Left forelimb (tissue), 1 donor: ENCODE measurements around the gene USP21.
"Not testable (repeated sequence)": the region's sequence is repeated elsewhere in the genome, so short reads cannot be mapped to it uniquely, and the experiment has no call there.

ENCODE experiments used
- DNase-seq: peaks from one replicate; pipeline ENCODE4 v3.0.0-alpha.2; 2018; ENCODE audit warnings: low spot score

The USP21 gene, protein sequence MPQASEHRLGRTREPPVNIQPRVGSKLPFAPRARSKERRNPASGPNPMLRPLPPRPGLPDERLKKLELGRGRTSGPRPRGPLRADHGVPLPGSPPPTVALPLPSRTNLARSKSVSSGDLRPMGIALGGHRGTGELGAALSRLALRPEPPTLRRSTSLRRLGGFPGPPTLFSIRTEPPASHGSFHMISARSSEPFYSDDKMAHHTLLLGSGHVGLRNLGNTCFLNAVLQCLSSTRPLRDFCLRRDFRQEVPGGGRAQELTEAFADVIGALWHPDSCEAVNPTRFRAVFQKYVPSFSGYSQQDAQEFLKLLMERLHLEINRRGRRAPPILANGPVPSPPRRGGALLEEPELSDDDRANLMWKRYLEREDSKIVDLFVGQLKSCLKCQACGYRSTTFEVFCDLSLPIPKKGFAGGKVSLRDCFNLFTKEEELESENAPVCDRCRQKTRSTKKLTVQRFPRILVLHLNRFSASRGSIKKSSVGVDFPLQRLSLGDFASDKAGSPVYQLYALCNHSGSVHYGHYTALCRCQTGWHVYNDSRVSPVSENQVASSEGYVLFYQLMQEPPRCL

DNA sequence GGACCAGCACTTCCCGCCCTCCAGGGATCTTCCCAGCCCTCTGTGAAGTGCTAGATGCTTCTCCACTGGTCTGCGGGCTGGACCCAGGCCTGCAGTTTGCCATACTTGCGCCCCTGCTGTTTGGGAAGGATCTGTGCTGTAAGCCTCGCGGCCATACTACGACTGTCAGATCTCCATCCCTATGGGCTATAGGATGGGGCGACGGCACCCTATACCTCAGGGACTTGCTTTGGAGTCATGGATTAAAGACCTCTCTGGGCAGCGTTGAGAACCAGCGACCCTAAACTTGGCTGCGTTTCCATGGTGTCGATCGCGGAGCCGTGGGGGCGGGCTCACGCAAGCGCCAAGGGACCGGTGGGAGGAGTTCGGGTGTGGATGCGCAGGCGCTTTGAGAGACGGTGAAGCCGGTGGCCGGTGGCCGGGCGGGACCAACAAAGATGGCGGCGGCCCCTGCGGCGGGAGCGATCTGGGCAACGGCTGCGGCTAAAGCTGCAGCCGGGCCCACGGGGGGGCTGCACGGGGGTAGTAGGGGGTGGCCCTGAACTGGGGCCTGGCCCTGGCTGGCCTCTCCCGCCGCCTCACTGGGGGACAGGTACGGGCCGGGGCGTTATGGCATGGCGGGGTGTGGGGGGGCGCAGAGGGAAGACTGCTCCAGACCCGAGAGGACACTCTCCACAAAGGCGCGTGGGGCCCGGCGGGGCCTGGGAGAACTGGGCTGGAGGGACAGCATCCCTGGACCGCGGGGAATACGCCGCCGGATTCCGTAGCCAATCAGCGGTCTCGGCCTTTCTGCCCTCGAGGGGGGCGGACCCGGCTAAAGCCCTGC lies at the start of gene USP21:
Gene USP21 (plus strand): TSS at position 414 of the 826 bp plus-strand sequence. CDS start 1,141 bp downstream, outside the sequence.
- DNase-seq = peak; percentile 95

DNA sequence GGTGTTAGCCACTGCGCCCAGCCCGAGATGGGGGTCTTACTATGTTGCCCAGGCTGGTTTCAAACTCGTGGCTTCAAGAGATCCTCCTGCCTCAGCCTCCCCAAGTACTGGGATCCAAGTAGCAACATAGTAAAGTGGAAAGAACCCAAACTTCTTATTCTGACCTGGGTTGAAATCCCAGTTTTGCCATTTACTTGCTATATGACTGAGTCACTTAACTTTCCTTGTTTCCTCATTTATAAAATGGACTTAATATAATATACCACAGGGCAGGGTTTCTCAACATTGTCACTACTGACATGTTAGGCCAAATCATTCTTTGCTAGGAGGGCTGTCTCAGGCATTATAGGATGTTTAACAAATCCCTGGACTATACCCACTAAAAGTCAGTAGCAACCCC lies 48.2 kb upstream of the USP21 start:
- DNase-seq = no peak

DNA sequence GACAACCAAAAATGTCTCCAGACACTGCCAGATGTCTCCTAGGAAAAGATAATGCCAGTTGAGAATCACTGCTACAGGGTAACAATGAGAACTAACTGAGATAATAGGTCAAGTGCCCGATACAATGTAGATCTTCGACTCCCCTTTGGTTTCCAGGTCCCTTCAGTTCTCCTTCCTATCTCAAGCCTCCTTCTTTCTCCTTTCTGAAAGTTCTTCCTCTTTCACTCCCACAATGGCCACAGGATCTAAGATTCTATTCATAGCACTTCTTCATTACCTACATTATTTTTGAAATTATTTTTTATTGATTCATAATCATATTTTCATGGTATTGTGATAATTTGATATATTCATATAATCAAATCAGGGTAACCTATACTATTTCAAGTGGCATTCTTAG lies 47.8 kb upstream of the USP21 start:
- no peak for DNase-seq

DNA sequence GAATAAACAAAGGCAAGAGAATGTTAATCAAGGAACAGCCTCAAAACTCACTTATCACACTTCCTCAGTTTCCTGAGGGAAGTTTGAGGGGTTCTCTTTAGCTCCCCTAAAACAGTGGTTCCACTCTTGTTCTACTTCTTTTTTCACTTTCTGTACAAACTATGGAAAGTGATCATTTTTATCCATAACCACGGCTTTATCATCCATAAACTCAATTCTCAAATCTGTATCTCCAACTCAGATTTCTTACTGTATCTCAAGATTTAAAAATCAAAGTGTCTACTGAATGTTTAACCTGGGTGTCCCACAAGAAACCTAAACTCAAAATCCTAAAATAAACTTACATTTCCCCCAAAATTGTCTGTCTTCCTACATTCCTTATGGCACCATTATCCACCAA lies 45.4 kb upstream of the USP21 start:
- DNase-seq = no peak

DNA sequence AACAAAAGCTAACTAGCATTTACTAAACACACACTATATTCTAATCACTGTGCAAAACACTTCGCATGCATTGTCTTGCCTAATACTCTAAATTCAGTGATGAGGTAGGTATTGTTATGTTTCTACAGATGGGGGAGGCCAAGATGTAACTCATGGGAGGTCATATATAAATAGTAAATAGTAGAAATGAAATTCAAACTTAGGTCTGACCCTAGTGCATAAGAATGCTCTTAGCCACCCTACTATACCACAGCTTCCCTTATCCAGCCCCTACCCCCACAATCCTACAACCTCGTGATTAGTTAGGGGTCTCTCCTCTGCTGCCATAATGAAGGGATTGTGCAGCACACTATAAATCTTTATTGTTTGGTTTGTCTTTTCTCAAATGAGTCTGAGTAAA lies 44.7 kb upstream of the USP21 start:
- DNase-seq = no peak

DNA sequence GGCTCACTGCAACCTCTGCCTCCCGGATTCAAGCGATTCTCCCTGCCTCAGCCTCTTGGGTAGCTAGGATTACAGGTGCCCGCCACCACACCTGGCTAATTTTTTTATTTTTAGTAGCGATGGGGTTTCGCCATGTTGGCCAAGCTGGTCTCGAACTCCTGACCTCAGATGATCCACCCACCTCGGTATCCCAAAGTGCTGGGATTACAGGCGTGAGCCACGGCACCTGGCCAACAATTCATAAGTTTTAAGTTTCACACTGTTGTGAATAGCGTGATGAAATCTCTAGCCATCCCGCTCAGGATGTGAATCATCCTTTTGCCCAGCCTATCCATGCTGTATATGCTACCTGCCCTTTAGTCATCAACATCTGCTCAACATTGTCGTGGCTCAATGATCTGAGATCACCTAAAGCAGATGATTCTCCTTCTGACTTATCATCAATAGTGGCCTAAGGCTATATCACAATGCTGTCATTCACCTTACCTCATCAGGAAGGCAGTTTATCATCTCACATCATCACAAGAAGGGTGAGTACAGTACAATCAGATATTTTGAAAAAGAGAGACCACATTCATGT lies 44.1 kb upstream of the USP21 start:
- no peak for DNase-seq

DNA sequence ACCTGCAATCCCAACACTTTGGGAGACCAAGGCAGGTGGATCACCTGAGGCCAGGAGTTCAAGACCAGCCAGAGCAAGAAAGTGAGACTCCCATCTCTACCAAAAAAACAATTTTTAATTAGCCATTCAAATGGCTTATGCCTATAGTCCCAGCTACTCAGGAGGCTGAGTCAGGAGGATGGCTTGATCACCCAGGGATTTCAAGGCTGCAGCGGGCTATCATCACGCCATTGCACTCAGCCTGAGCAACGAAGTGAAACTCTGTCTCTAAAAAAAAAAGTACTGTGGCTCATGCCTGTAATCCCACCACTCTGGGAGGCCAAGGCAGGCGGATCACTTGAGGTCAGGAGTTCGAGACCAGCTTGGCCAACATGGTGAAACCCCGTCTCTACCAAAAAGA lies 43.3 kb upstream of the USP21 start:
- DNase-seq = not testable (repeated sequence)

DNA sequence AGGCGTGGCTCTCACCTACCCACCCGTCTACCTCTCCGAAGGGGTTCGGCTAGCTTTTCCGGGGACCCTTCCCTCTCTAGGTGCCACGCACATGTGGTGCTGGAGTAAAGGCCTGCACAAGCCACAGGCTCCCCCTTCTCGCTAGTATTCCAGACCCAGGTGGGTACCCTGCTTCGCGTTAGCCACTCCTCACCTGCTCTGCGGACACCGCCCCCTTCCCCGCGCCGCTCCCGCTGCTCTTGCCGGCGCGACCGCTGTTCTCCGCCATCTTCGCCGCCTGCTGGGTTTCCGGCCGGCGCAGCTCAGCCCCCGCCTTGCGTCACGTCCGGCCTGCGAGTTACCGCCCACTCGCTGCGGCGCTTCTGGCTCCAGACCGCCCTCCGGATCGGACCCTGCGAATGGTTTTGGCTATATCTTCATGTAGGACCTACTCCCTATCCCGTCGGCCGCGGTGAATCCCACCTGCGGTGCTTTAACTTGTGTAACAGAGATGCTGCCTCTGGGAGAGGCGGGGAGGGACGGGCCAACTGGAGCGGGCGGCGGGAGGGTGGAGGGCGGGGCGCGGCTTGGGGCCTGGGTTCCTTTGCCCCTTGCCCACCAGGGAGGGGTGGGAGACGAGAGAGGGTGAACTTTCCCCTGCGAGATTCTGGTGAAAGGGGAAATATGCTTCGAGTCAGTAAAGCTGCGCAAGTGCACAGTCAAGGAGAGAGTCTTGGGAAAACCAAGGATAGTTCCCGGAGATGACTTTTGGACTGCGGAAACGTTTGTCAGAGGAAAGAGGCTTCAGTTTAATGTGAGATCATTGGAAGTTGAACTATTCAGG lies 41.3 kb upstream of the USP21 start, which contains the start of the genes NIT1 and PFDN2:
Gene NIT1 (plus strand): TSS at position 347 of the 823 bp plus-strand sequence. CDS start 72 bp downstream, at position 419.
Gene PFDN2 (minus strand): TSS at position 279 of the 823 bp plus-strand sequence. CDS start 11 bp downstream, at position 268.
- peak; percentile 95 for DNase-seq

DNA sequence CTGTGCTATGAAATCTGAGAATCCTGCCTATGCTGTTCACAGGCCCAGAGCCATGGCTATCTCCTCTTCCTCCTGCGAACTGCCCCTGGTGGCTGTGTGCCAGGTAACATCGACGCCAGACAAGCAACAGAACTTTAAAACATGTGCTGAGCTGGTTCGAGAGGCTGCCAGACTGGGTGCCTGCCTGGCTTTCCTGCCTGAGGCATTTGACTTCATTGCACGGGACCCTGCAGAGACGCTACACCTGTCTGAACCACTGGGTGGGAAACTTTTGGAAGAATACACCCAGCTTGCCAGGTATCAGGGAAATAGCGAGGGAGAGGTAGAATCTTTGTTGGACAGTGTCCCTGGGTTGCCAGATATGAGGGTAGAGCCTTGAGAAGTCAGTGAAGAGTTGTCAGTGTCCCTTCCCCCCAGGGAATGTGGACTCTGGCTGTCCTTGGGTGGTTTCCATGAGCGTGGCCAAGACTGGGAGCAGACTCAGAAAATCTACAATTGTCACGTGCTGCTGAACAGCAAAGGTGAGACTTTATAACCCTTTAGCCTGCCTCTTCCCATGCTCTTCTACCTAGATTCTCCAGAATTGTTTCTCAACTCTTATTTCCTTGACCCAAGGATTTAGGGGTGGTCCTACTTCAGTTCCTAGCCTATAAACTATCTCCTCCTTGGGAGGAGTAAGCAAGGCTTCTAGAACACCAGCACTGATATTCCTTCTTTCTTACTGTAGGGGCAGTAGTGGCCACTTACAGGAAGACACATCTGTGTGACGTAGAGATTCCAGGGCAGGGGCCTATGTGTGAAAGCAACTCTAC lies 40.0 kb upstream of the USP21 start:
- DNase-seq = no peak

DNA sequence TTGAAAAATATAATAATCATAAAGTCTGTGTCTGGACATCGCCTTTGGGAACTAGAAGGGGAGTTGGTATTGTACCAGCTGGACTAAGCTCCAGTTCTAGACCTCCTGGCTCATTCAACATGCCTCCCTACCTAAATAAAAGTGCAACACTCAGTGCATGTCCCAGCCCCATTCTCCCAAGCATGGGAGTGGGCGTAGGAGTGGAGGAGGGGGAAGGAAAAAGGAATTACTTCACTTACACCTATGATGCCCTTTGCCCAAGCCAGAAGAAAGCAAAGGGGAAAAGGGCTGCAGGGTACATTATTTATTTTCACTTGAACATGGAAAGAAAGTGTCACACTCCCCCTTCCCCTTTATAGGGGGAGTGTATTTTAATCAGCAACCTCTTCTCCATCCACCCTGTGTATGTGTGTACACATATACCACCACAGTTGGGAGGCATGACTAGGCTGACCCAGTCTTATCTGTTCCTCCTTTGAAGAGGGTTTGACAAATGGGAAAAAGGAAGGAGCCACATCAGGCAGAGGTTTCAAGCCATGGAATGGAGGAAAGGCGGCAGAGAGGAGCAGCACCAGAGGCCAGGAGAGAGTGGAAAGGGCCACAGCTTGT lies 38.2 kb upstream of the USP21 start:
- DNase-seq = no peak

DNA sequence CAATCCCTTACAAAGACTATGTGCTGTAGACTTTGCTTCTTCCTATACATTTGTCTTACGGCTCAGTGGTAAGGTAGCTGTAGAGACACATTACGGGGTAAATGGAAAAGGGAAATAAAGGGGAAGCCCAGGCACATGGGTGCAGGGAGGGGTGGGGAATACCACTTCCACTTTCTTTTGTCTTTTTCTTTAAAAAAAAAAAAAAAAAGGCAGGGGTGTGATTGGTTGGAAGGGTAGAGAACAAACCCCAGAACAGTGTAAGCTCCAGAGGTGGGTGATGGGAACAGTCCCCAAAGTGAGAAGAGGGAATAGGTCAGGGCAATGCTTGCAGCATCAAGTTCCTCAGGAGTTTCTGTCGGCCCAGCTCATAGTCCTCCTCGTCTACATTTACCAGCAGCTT lies 37.5 kb upstream of the USP21 start:
- no peak for DNase-seq

DNA sequence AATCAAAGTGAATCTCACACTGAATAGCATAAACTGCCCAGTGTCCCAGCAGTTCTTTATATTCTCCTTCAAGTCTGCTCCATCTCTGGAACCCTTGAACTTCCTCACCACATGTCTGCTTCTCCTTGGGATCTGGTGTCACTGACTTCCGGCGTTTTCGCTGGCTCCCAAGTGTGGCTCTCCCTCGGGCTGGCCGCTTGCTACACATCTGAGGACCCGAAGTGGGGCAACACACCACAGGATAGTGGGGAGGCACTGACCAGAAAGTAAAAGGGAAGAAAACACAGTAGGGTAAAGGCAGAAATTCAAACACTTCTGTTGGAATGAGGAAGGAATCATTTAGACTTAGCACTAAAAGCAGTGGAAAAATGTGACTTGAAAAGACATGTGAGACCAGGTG lies 36.3 kb upstream of the USP21 start:
- DNase-seq = no peak

DNA sequence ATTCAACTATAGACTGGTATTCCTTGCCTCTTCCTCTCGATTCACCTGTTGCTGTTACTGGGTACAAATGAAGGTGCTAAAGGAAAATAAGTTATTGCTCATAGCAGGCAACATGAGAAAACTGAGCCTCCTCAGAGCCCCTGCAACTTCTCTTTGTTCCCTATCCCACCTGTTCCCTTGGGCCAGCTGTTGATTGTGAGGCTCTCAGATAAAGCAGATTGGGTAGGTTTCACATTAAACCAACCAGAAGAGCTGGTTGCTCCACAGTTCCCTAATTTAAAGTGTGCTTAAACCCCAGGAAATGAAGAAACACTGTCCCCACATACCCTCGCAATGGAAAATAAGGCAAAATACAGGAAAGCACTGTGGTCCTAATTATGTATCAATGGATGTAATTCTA lies 31.7 kb upstream of the USP21 start:
- DNase-seq = no peak

DNA sequence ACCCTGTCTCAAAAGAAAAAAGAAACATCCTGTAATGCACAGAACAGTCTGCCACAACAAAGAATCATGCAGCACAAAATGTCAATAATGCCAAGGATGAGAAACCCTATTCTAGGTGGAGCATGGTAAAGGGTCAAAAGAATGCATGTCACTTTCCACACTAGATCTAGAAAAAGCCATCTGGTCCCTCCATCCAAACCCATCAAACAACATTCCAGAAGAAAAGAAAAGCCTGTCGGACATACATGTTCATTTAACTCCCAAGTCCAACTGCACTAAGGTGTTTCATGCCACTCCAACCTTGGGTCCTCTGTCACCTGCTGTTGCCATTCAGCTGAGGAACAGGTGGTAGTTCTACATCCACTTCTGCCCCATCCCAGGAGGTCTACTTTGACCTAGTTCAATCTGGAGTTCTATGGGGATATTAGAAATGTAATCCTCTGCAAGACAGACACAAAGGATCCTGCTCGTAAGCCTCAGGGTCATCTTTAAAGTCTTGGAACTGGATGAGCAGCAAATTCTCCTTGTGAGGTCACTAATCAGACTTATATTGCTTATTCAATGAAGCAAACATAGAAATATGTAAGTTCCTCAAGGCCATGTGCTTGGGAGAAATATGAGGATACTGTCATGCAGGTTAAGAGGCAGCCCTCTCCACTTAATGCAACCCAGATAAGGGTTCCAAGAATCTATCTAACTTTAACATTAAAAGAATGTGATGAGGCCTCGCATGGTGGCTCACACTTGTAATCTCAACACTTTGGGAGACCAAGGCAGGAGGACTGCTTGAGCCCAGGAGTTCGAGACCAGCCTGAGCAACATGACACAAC lies 30.5 kb upstream of the USP21 start:
- no peak for DNase-seq

DNA sequence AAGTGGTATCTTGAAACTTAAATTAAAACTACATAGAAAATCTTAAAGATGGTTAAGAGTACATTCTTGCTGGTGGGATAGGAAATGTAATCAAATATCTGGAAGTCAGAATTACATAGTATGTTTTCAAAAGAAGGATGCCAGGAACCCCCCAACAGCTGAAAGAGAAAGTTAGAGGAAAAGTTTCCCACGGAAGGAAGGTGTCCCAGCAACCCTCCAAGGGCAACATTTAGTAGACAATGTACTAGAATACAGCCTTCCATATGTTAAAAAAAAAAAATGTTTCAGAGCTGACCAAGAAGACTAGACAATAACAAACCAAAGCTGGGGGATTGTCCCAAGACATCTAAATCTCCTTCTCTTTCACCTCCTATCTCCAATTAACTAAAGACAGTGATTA lies 29.0 kb upstream of the USP21 start:
- no peak for DNase-seq

DNA sequence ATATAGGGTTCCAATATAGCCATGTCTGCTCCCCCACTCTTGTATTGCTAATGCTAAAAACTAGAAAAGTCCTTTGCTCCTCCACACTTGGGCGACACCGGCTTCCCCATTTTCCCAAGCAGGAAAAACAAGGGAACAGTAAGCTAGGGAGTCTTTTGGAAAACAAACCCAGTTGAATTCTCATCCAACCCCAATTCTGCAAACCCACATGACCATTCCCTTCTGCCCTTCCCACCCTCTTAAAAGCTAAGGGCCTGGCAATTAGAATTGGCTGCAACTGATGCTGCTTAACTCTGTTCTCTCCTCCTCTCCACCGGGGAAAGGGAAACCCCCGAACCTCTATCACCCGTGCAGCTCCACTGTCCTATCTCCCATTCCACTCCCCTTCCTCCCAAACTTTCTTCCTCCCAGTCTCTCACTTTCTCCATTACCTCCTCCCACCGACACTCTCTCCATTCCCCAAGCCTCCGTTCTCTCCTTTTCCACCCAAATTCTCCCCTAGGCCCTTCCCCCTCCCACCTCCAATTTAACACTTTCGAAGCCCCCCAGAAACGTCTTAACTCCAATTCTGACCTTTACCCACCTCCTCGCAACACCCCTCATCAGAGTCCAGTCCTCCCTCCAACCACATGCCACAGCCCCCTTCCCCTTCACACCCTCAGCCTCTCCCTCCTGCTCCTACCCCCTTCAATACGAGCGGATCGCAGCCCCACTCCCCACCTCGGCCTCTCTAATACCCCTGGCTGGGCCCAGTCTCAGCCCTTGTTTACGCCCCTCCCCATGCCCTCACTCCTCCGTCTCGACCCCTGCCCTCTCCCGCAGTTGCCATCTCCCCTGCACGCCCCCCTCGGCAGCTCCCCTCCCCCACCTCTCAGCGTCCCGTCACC lies 27.5 kb upstream of the USP21 start:
- no peak for DNase-seq

DNA sequence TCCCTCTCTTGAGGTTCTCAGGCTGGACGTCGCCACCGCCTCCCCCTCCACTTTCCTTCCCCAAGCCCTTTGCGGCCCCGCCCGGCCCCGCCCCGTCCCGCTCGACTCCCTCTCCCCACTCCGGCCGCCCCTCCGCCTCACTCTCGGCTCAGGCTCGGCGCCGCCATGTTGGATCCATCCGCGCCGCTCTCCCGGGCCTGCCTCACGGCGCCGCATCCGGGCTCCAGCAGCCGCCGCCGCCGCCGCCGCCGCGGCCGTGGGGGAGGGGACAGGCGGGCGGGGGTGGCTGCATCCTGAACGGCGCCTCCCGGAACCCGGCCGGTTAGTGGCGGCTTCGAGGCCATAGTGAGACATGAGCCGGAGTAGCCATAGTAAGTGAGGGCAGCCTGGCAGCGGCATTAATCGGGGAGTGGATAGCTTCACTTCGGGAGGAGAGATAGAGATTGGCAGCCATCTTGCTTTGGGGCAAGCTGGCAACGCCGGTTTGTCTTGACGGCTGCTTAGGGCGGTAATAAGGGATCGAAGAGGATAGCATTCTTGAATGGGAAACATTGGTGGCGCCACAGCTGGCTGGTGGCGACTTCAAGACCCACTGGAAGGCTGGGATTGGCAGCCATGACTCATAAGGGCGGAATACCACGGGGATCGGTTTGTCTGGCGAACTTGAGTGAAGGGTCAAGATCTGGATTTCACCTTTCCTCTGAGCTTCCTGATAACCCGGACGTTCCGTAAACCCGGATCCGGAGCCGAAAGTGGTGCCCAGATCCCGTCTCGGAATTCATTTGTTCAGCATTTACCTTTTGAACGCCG lies 26.7 kb upstream of the USP21 start, which contains the start of gene DEDD:
Gene DEDD (minus strand): TSS at position 258 of the 810 bp plus-strand sequence. CDS start 8,205 bp downstream, outside the sequence.
- DNase-seq = peak; percentile 96
